ENCODE data around the gene DMWD. TPM values are rescaled to one million over a fixed set of nuclear protein-coding genes. Genes with fewer than 3 reads are reported as not detected.

The DMWD gene
- total RNA-seq, 1 experiment from 2014 or later: 64.6 TPM

GRCh38 chr19:45758921-45759320 lies 33.7 kb downstream of the DMWD start:
- TF ChIP-seq TCF7L2 (IDR thresholded peaks at IDR 0.05; ENCODE audit: low read depth, low read length): no peak
- no peak for ATAC-seq
- no TSS peak for BruUV-seq (replicated peaks)
- no peaks in the 10 kb centered on the region for H3K9me3 ChIP-seq (ENCODE audit: control insufficient read depth, insufficient read depth, low read depth, low read length)
- H3K27me3 ChIP-seq (ENCODE audit: control insufficient read depth, insufficient read depth, low read length): no peaks in the 10 kb centered on the region
- no peak for DNase-seq (ENCODE audit: low read depth, low spot score)
- intact Hi-C loops (cut with micrococcal nuclease; ENCODE audit: unreplicated experiment) (no loop called here), in situ Hi-C loops (cut with HindIII; ENCODE audit: low pct_unique_long_range_greater_than_20kb, low sequenced_read_pairs) (no loop called here)
- no peaks in the 10 kb centered on the region for H3K4me1 ChIP-seq (ENCODE audit: control insufficient read depth, insufficient read depth, low read length)
- no peaks in the 10 kb centered on the region for H3K36me3 ChIP-seq (ENCODE audit: control insufficient read depth, insufficient read depth, low read length)
- no peak overlapping the region for H3K4me3 ChIP-seq (ENCODE audit: low read depth in 2 of 2, low read length in 2 of 2)
- CTCF ChIA-PET: no interaction called here
- POLR2A ChIA-PET: no interaction called here
- H3K27ac ChIP-seq (ENCODE audit: low read length): no peak overlapping the region

GRCh38 chr19:45757695-45758094 lies 35.0 kb downstream of the DMWD start:
- BruUV-seq (replicated peaks): no TSS peak
- no peak for ATAC-seq

More at GRCh38 chr19:45757695-45758094, 35.0 kb downstream of the DMWD start:
- no peaks in the 10 kb centered on the region for H3K9me3 ChIP-seq (ENCODE audit: control insufficient read depth, insufficient read depth, low read depth, low read length)
- H3K27me3 ChIP-seq (ENCODE audit: control insufficient read depth, insufficient read depth, low read length): no peaks in the 10 kb centered on the region
- no peaks in the 10 kb centered on the region for H3K4me1 ChIP-seq (ENCODE audit: control insufficient read depth, insufficient read depth, low read length)
- H3K27ac ChIP-seq (ENCODE audit: low read length): no peak overlapping the region
- ChIA-PET CTCF (no interaction called here), POLR2A (no interaction called here)
- TF ChIP-seq CTCF (IDR thresholded peaks at IDR 0.05): no peak
- TF ChIP-seq REST (IDR thresholded peaks at IDR 0.05; ENCODE audit: insufficient read depth in 1 of 2, low read depth in 2 of 2, low read length in 1 of 2): no peak
- no peak for TF ChIP-seq SIN3A (IDR thresholded peaks at IDR 0.05; ENCODE audit: borderline replicate concordance, insufficient read depth, low read depth, low read length)
- TF ChIP-seq TCF7L2 (IDR thresholded peaks at IDR 0.05; ENCODE audit: low read depth, low read length): no peak
- no peak for TF ChIP-seq POLR2AphosphoS5 (IDR thresholded peaks at IDR 0.05; ENCODE audit: low read depth, low read length)
- no peaks in the 10 kb centered on the region for H3K36me3 ChIP-seq (ENCODE audit: control insufficient read depth, insufficient read depth, low read length)
- DNase-seq (ENCODE audit: low read depth, low spot score): no peak
- H3K4me3 ChIP-seq (ENCODE audit: low read depth in 2 of 2, low read length in 2 of 2): no peak overlapping the region
- intact Hi-C loops (cut with micrococcal nuclease; ENCODE audit: unreplicated experiment): no loop called here
- in situ Hi-C loops (cut with HindIII; ENCODE audit: low pct_unique_long_range_greater_than_20kb, low sequenced_read_pairs): no loop called here
